Suppressor macrophage treated with lipopolysaccharide for 1 hour (primary cell): ENCODE results near the gene GZMM.
"Not testable (repeated sequence)": the region's sequence is repeated elsewhere in the genome, so short reads cannot be mapped to it uniquely, and the experiment has no call there.

Experiments used
- DNase-seq, 3 donors: peaks; one replicate each; pipeline ENCODE4 v3.0.0-alpha.2; 2020 to 2022

The GZMM gene

GRCh38 chr19:583198-583967, 39.5 kb downstream of the GZMM start:
- no peak for DNase-seq

- no peak for DNase-seq
Observed at GRCh38 chr19:583968-584239, 40.1 kb downstream of the GZMM start.

GRCh38 chr19:584240-585001, 40.6 kb downstream of the GZMM start:
- peak; percentile 49 to 75 (median 58) for DNase-seq

DNA sequence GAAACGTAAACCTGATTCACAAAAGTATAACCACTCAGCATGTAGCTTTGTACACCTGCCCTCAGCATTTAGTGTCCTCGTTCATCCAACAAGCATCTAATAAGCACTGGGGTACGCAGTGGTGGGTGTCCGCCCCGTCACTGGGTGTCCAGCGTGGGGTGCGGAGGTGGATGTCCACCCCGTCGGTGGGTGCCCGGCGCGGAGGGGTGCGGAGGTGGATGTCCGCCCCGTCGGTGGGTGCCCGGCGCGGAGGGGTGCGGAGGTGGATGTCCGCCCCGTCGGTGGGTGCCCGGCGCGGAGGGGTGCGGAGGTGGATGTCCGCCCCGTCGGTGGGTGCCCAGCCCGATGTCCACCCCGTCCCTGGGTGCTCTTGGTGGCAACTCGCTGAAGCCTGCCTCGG, 41.3 kb downstream of the GZMM start:
- DNase-seq: not testable (repeated sequence)

DNA sequence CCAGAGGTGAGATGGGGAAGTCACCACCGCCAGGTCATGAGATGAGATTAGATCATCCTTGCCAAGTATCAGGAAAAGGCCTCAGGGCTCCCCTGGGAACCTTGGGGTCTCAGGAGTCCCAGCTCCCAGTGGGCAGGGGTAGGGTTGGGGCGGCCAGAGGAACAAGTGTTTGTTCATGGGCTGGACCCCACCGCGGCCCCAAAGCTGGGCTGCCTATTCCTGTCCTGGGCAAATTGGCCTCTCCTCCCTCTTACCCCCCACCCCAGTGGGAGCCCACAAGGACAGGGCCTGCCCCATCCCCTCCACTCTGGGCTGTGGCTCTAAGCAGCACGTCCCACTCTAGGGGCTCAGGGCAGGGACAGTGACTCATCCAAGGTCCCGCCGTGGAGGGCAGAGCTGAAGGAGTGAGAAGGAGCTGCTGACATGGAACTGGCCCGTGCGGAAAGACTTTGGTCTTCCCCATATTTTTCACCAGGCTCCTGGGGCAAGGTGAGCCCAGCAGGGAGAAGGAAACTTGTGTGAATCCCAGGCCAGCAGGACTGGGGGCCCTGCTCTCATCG, 41.8 kb downstream of the GZMM start:
- no peak for DNase-seq

DNA sequence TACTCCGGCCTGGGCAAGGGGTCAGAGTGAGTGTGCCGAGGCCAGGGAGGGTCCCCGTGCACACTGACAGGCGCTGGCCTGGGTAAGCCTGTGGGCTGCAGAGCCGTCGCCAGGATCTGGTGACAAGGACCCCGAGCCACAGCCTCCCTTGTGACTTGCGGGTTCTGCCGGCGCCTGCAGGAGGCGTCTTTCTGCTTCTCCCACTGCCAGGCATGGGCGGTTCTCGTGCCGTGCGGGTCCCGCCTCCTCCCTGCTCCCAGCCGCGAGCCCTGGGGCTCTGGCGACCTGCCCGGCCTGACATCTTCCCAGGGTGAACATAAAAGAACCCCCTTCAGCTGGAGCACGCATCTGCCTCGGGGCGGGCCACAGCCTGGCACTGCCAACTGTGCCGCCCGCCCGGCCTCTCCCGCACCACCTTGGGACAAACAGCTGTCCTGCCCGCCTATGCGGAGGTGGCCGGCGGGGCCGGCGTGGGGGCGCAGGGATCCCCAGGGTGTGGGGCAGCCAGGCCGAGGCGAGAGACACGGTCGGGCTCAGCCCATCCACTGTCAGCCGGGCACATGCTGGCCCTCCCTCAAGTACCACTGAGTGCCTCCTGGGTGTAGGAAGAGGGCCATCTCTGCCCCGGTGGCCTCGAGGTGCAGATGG, 44.4 kb downstream of the GZMM start:
- DNase-seq: peak; percentile 59 to 84 (median 77)

GRCh38 chr19:588741-589692, 45.2 kb downstream of the GZMM start:
- DNase-seq: peak in 1 of 3 donors; percentile 48

- DNase-seq: peak in 1 of 3 donors; percentile 38
Observed at GRCh38 chr19:589693-590395, 46.0 kb downstream of the GZMM start, which contains the start of gene HCN2. TSS of gene HCN2 (plus strand) at chr19:589881. CDS start at chr19:589946, 65 bp downstream.

DNA sequence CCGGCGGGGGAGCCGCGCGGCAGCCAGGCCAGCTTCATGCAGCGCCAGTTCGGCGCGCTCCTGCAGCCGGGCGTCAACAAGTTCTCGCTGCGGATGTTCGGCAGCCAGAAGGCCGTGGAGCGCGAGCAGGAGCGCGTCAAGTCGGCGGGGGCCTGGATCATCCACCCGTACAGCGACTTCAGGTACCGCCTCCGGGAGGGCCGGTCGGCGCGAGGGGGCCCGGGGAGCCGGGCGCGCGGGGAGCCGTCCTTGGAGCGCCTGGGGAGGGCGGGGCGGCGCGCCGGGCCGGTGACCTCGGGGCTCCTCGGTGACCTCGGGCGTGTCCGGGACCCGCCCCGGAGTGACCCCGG, 46.5 kb downstream of the GZMM start:
- peak in 1 of 3 donors; percentile 53 for DNase-seq

GRCh38 chr19:590750-591098, 46.9 kb downstream of the GZMM start:
- DNase-seq: no peak

DNA sequence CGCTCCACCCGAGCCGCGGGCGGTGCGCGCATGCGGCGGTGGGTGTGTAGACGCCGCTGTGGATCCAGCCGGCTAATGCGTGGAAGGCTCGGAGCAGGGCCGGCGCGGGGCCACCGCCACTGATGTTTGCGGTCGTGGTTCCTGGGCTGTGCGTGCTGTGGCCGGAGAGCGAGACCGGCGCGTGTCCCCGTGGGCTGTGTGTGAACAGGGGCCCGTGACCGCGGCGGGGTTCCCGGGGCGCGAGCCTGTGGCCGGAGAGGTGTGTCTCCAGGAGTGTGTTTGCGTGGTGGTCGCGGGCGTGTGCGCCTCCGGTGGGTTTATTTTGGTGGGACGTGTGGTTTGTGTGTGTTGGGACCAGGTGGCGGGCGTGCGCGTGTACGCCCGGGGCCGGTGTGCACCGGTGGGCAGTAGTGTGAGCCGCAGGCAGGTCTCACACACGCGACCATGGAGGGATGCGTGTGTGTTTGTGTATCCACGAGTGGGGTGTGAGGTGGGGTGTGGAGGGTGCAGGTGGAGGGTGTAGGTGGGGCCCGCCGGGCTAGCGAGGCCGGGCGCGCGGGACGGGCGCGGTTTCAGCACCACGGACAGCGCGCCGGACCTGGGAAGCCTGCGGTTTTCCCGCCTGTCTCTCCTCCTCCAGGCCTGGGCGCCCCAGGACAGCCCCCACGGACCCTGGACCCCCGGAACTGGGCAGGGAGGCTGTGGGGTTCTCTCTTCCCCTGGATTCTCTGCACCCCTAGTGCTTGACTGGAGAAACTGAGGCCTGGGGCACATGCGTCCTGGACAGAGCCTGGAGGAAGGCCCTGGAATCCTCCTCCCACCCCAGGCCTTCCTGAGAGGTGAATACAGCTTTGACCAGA, 47.5 kb downstream of the GZMM start:
- DNase-seq: peak in 2 of 3 donors; percentile 42 to 73

DNA sequence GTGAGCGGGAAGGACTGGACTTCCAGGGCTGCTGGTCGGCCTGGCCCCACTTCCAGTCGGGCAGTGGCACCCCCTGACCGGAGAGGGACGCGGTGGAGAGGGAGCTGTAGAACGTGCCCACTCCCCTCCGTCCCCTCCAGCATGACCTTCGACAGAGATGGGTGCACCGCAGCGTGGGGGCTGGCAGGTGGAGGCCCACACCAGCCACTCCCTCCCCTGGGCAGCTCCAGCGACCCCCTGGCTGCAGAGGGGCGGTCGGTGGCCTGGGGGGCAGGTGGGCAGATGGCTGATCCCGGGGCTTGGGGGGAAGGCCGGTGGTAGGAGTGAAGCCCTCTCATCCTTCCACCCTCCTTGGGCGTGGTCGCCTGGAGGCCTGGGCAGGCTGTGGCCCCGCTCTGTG, 48.2 kb downstream of the GZMM start:
- DNase-seq: no peak

DNA sequence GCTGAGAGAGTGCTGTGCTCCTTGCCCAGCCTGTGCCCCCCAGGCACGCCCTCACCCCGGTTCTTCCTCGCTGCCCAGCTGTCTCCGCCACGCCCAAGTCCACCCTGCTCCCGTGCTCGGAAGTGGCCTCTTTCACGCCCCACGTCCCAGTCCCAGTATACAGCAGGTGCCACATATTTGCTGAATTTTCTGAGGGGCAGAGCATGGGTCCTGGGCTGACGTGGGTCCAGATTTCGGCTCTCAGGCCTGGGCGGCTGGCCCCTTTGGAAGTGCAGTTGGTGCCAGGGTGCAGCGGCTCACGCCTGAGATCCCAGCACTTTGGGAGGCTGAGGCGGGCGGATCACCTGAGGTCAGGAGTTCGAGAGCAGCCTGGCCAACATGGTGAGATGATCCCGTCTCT, 49.2 kb downstream of the GZMM start:
- no peak for DNase-seq

DNA sequence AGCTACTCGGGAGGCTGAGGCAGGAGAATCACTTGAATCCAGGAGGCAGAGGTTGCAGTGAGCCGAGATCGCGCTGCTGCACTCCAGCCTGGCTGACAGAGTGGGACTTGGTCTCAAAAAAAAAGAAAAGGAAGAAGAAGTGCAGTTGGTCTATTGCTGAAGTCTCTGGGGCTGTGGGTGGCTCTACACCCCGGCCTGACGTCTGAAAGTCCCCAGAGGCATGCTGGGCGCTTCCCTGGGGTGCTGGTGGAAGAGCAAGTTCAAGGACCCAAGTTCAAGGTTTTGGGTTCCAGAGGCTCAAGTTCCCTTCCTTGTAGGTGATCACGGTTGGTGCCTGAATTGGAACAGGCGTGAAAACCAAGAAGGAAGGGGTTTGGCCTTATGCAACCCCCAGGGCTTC, 49.7 kb downstream of the GZMM start:
- DNase-seq: peak in 1 of 3 donors; percentile 49

- DNase-seq: no peak
Observed at GRCh38 chr19:594265-594870, 50.5 kb downstream of the GZMM start.

DNA sequence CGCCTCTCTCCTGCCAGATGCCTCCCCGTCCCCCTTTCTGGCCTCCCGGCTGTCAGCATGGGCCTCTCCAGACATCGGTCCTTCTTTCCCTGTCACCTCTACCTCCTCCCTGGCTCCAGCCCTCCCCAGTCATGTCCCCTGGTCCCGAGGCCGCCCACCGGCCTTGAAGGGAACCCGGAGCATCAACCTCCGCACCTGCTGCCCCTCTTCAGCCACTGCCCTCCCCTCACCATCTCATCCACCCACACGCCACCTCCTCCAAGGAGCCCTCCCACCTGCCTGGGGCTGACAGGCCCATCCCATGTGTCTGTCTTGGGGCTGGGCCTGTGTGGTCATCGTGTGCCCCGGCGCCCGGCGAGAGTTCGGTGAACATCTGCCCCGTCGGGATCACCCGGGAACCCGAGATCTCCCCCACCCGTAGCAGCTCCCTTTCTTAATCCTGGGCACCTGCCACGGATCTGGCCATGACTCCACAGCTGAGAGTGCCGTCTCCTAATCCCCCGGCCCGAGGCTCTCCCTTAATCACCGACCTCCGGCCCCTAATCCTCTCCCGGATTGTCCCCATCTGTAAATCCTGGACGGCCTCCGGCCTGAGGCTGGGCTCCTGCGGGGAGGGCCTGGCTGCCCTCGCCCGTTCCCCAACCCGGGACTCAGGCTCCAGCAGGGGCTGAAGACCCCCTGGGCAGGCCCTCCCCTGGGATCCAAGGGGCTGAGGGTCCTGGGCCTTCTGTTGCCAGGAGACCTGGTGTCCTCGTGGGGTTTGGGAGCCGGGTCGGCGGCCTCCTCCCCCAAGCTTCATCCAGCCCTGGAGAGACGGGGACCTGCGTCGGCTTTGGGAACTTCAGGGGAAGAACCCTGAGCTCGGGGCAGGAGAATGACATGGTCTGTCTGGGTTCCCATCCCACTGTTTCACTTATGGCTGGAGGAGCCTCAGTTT, 51.7 kb downstream of the GZMM start:
- DNase-seq: no peak

- no peak for DNase-seq
Observed at GRCh38 chr19:596263-596655, 52.4 kb downstream of the GZMM start.

GRCh38 chr19:597406-598315, 53.8 kb downstream of the GZMM start:
- no peak for DNase-seq
